Retinal pigment epithelial cell (primary cell): Measurements from ENCODE around the gene TNFRSF1B.

Experiments used
- DNase-seq: peaks from one replicate; pipeline ENCODE4 v3.0.0-alpha.2; 2010; ENCODE audit warnings: low read depth
- H3K4me3 ChIP-seq: 2 replicates; pipeline ENCODE4 v1.5.1; 2011; ENCODE audit warnings: mild to moderate bottlenecking, low read length, control low read depth, moderate library complexity
- CTCF ChIP-seq: conservative IDR thresholded peaks from 2 replicates; pipeline ENCODE4 v1.5.1; 2011; ENCODE audit warnings: low read depth, low read length, control low read depth, inconsistent platforms

TNFRSF1B gene

DNA sequence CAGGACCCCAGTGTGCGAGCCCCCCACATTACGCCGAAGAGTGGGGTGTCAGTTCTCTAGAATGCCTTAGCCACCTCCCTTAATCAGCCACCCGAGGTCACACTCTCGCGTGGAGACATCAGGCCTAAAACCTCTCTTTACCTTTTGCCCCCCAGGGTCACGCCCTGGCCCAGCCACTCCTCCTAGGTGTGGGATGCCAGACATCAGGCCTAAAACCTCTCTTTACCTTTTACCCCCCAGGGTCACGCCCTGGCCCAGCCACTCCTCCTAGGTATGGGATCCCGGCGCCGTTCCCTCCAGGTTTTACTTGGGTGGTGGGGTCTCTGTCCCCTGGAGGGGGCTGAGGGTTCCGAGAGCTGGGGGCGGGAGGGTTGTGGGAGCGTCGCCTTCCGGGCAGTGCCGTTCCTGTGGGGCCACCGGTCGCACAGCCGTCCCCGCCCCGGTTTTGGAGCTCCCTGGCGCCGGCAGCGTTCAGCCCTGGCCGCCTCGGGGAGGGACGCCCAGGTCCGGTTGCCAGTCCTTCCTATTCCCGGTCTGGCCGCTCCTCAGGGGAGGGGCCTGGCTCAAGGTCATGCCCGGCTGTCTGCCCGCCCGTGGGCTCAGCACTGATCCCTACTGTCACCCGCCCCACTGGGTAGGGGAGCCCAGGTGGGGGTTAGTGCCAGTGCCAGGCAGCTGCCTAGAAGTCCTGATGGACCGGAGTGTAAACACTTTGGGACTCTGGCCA is 63.9 kb downstream of the TNFRSF1B start:
- peak overlapping the region; percentile 90 for H3K4me3 ChIP-seq
- no peak for TF ChIP-seq CTCF
- DNase-seq = no peak

DNA sequence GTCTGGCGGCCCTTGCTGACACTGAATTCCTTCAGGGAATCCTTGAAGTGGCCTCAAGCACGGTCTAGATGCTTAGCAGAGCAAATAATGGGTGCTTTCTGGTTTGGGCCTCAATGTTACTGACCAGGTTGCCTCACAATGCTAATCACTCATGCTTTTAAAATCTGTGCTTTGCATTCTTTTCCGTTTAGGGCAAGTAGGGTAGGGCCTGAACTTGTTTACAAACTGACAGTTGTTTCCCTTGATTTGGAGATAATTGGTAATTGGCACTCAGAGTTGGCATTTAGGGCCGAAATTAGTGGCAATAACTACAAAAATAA is 64.4 kb downstream of the TNFRSF1B start:
- DNase-seq = no peak
- peak overlapping the region; percentile 90 for H3K4me3 ChIP-seq
- no peak for TF ChIP-seq CTCF

DNA sequence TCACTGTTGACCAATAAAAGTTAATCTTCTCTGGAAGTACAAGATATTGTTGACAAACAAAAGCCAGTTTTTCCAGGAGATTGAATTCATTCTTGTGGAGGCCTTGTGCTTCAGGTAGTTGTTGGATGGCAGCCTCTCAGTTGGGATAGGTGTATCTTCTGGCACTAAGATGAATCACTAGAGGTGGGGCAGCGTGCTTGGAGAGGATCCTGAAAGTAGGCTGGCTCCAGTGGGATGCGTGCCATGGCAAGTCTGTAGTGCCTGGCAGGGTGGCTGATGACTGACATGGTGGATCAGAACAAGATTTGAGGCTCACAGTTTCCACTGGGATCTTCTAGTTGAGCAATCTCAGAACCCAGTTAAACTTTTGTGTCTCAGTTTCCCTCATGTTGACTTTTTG is 65.4 kb downstream of the TNFRSF1B start:
- H3K4me3 ChIP-seq = no peak overlapping the region
- no peak for DNase-seq
- TF ChIP-seq CTCF = no peak

- DNase-seq = no peak
- peak; percentile 56 for TF ChIP-seq CTCF
- no peak overlapping the region for H3K4me3 ChIP-seq
Observed at GRCh38 chr1:12244078-12244477, 77.3 kb downstream of the TNFRSF1B start.

DNA sequence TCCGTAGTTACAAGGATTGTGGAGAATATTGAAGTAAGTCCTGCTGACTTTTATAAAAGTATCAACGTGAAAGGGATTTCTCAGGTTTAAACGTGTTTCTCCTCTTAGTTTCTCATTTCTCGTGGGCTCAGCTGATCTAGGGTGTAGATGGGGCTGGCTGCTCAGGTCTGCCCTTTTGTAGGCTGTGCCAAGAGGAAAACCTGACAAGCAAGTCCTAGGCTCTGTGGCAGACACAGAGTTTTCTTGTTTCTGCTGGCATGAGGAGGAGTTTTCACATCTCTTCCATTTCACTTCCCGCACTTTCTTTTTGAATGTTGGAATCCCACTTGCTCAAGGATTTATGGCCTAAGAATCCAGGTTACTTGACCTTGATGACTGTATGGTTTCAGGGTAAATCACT is 77.8 kb downstream of the TNFRSF1B start:
- DNase-seq = no peak
- H3K4me3 ChIP-seq = no peak overlapping the region
- TF ChIP-seq CTCF = no peak

DNA sequence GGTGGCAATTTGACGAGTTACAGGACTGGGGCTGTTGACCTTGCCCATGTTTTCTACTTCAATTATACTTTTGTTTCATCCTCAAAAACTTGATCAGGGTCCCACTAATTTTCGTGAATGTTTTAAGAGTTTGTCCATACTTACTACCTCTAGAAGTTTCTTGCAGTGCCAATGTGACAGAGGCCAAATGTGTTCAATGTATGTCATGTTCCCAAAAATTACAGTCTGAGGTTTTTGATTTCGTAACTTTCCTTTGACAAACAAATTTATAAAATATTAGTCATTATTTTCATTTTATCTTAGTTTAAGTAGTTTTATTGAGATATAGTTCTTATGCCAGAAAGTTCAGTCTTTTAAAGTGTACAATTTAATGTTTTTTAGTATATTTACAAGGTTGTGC is 78.3 kb downstream of the TNFRSF1B start:
- TF ChIP-seq CTCF = no peak
- H3K4me3 ChIP-seq = no peak overlapping the region
- DNase-seq = no peak

- no peak for DNase-seq
- no peak for TF ChIP-seq CTCF
- H3K4me3 ChIP-seq = no peak overlapping the region
Observed at GRCh38 chr1:12245733-12246132, 78.9 kb downstream of the TNFRSF1B start.
